Stimulated activated CD8-positive, alpha-beta memory T cell treated with anti-CD3 and anti-CD28 coated beads, Interleukin-12 subunit alpha, Interleukin-12 subunit beta, amount 100 ng/mL, for 1 hour (primary cell): ENCODE data around the gene BTBD16.

ENCODE experiments used
- DNase-seq: peaks from one replicate; pipeline ENCODE4 v3.0.0-alpha.2; 2020; ENCODE audit warnings: low read depth

Gene BTBD16

GRCh38 chr10:122343135-122343800 lies 72.2 kb downstream of the BTBD16 start:
- DNase-seq: no peak

- DNase-seq: no peak
These were observed 72.8 kb downstream of the BTBD16 start for GRCh38 chr10:122343936-122344335.

- no peak for DNase-seq
These were observed 73.7 kb downstream of the BTBD16 start for GRCh38 chr10:122344741-122345258.

GRCh38 chr10:122346326-122346950 lies 75.3 kb downstream of the BTBD16 start:
- no peak for DNase-seq

GRCh38 chr10:122347170-122347841 lies 76.2 kb downstream of the BTBD16 start:
- no peak for DNase-seq

- DNase-seq: no peak
These were observed 77.4 kb downstream of the BTBD16 start for GRCh38 chr10:122348512-122348911.

- DNase-seq: no peak
These were observed 77.9 kb downstream of the BTBD16 start for GRCh38 chr10:122348935-122349361.

GRCh38 chr10:122349758-122350369 lies 78.8 kb downstream of the BTBD16 start:
- DNase-seq: no peak

DNA sequence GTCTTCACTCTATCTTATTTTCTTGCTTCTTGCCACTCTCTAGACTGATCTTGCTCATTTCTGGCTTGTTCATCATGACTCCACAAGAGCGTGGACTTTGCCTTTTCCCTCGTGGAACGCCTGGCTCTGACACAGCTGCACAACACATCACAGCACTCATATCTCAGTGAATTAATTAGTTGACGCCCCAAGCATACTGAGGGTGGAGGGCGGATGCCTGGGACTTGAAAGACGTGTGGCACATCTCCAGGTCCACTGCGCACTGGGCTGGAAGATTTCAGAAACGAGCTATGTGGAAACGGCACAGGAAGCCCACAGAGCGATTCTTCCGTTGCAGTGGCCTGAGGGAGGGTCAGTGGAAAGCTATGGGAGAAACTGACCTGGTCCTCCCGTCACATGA lies 79.8 kb downstream of the BTBD16 start:
- no peak for DNase-seq

- no peak for DNase-seq
These were observed 81.9 kb downstream of the BTBD16 start for GRCh38 chr10:122352817-122353525.

DNA sequence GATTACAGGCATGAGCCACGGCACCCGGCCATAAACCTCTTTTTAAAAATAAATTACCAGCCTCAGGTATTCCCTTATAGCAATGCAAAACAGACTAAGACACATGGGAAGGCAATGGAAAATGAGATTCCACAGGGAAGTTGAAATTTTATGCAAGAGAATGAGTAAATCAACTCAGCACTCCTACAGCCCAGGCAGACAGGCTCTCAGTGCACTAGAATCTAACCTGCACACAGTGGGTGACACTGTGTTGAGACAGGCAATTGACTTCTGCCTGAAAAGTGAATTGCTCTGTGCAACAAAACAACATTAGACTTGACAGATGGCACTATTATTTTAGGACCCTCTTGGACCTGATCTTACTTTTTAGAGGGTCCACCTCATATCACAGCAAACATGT lies 83.3 kb downstream of the BTBD16 start:
- no peak for DNase-seq

- DNase-seq: no peak
These were observed 86.6 kb downstream of the BTBD16 start for GRCh38 chr10:122357685-122358084.

DNA sequence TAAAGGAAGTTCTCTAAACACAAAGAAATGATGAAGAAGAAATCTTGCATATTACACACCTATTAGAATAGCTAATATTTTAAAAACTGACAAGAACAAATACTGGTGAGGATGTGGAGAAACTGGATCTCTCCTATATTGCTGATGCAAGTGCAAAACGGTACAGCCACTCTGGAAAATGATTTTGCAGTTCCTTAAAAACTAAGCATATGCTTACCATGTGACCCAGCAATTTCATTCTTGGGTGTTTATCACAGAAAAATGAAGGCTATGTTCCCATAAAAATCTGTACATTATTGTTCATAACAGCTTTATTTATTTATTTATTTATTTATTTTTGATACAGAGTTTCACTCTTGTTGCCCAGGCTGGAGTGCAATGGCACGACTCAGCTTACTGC lies 88.5 kb downstream of the BTBD16 start:
- DNase-seq: no peak

- DNase-seq: no peak
These were observed 90.0 kb downstream of the BTBD16 start for GRCh38 chr10:122361046-122361445.

GRCh38 chr10:122362031-122362592 lies 91.0 kb downstream of the BTBD16 start:
- no peak for DNase-seq

DNA sequence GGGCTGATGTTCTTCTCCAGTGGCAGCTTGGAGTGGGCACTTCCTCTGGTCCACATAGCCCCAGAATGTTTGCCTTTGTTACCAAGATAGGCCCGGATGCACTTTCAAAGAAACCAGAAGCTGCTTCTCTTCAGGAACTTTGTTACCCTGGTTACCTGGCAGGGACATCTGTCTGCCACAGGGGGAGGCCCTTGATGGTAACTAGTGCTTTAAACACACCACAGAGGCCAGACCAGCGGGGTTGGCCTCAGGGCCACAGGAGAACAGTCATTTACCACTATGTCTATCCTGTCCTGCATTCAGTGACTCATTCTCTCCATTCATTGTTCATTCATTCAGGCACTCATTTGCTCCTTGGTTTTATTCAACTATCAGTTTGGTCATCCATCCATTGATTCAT lies 91.5 kb downstream of the BTBD16 start:
- no peak for DNase-seq

- no peak for DNase-seq
These were observed 92.2 kb downstream of the BTBD16 start for GRCh38 chr10:122363311-122363710.

GRCh38 chr10:122363722-122364463 lies 92.8 kb downstream of the BTBD16 start:
- no peak for DNase-seq

GRCh38 chr10:122368502-122369254 lies 97.6 kb downstream of the BTBD16 start:
- DNase-seq: no peak

- no peak for DNase-seq
These were observed 102.0 kb downstream of the BTBD16 start for GRCh38 chr10:122373108-122373507.
